RWPE1 (cell line): ENCODE results near the gene ERBIN.
A peak's percentile ranks its signal among the peaks of the same experiment; 100 is the strongest.

Experiments used
- CTCF ChIA-PET: fragments of 350-600 bp; sonication (Branson Sonifier 250); formaldehyde crosslinking; extraction: SDS; loops from one replicate; lab custom pipeline; 2021; lab: Yijun Ruan, JAX
- POLR2A ChIA-PET: fragments of 400-600 bp; formaldehyde crosslinking; extraction: SDS; loops from one replicate; lab custom pipeline; 2020; ENCODE audit warnings: antibody characterized with exemption; ENCODE audit not compliant: low non-redundant PET; lab: Yijun Ruan, JAX
- DNase-seq: peaks from one replicate; pipeline ENCODE4 v3.0.0; 2012; ENCODE audit warnings: low spot score
- H3K27ac ChIP-seq: fragments of 450-650 bp; 2 replicates; pipeline ENCODE4 v1.5.1; 2017
- TF ChIP-seq, protein P1 (sequence below): fragments of 450-650 bp; conservative IDR thresholded peaks from 2 replicates; pipeline ENCODE4 v1.5.1; 2017; ENCODE audit warnings: low read depth, mild to moderate bottlenecking

Gene ERBIN

DNA sequence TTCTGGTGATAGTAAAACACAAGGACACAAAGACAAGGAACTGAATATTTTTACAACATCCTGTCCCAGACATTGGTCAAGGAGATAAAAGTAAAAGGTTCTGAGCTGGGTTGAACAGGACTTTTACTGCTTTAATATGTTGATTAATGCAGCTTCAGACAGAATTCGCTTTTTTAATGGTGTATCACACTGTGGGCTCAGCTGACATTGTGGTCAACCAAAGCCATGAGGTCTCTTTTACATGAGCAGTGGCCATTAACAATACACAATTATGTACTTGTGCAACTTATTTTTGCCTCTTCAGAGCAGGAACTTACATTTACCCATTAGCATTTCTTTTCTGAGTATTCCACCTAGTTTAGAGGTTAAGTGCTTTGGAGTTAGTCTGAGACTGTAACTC, 22.8 kb upstream of the ERBIN start:
- ChIA-PET POLR2A (no interaction called here), CTCF (no interaction called here)
- DNase-seq, result no peak
- no peak overlapping the region for H3K27ac ChIP-seq
- TF ChIP-seq, protein P1, sequence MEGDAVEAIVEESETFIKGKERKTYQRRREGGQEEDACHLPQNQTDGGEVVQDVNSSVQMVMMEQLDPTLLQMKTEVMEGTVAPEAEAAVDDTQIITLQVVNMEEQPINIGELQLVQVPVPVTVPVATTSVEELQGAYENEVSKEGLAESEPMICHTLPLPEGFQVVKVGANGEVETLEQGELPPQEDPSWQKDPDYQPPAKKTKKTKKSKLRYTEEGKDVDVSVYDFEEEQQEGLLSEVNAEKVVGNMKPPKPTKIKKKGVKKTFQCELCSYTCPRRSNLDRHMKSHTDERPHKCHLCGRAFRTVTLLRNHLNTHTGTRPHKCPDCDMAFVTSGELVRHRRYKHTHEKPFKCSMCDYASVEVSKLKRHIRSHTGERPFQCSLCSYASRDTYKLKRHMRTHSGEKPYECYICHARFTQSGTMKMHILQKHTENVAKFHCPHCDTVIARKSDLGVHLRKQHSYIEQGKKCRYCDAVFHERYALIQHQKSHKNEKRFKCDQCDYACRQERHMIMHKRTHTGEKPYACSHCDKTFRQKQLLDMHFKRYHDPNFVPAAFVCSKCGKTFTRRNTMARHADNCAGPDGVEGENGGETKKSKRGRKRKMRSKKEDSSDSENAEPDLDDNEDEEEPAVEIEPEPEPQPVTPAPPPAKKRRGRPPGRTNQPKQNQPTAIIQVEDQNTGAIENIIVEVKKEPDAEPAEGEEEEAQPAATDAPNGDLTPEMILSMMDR, result no peak

DNA sequence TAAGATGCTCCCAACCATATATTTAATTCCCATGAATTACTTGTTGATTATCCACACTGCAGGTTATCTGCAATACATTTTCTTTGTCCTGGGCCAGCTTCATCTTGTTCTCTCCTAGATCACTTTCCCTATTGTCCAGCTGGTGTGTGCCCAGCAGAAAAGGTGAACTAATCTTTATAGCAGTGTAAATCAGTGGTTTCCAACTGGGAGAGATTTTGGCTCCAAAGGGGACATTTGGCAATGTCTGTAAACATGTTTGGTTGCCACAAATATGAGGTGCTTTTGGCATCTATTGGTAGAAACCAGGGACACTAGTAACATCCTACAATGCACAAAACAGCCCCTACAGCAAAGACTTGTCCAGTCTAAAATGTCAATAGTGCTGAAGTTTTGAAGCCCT, 20.1 kb upstream of the ERBIN start:
- ChIA-PET POLR2A (no interaction called here), CTCF (no interaction called here)
- TF ChIP-seq, protein P1, result no peak
- no peak for DNase-seq
- no peak overlapping the region for H3K27ac ChIP-seq

DNA sequence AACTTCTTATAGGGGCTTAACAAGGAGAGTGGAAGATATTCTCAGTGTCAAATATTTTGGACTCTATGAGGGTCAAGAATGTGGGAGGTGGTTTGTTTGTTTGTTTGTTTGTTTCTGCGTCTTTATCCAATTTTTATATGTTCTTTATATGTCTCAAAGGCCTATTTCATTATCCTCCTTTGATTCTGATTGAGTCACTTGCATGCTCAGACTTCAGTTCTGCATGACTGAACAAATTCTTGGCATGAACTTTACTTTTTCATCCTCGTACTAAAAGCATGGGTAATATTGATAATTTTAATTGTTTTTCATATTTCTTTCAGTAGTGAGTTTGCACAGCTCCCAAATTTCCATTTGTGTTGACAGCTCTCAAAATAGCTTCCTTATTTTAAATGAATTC, 19.2 kb upstream of the ERBIN start:
- DNase-seq, result peak; percentile 53
- no peak overlapping the region for H3K27ac ChIP-seq
- ChIA-PET POLR2A (interaction anchor here (0.7 kb wide), 1 partner anchor 86 kb away, joined by 5 read pairs; no protein-coding TSS in a partner anchor), CTCF (no interaction called here)
- TF ChIP-seq, protein P1, result no peak

DNA sequence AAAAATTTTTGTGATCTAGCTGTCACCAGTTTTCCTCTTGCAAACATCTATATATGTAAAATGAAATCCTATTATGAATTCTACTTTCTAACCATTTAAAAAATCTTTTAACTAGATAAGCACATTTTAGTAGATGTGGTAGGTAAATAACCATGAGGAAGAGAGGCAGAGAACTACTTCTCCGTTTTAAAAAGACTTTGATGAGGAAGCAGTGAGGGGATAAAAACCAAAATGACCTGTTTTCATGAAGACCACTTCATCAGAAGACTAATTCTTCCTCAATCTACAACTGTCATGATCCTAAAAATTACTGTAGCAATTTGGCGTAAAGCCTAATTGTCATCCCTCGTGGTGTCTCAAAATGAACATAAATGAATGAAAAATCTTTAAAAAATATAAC, 15.7 kb upstream of the ERBIN start:
- ChIA-PET CTCF (interaction anchor here (0.6 to 0.7 kb wide), 2 partner anchors 21 to 138 kb away, joined by 3 to 4 read pairs; no protein-coding TSS in a partner anchor), POLR2A (no interaction called here)
- no peak overlapping the region for H3K27ac ChIP-seq
- no peak for DNase-seq
- TF ChIP-seq, protein P1, result no peak

DNA sequence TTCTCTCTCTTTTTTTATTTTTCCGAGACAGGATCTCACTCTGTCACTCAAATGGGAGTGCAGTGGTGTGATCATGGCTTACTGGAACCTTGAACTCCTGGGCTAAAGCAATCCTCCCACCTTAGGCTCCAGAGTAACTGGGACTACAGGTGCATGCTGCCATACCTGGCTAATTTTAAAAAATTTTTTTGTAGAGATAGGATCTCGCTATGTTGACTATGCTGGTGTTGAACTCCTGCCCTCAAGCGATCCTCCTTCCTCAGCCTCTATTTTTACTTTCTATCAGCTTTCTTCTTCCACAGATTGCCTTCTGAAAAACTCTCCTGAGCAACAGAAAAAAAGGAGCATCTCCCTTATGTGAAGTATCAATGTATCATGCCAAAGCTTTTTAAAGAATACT, 14.1 kb upstream of the ERBIN start:
- POLR2A ChIA-PET, result no interaction called here
- DNase-seq, result no peak
- TF ChIP-seq, protein P1, result no peak

DNA sequence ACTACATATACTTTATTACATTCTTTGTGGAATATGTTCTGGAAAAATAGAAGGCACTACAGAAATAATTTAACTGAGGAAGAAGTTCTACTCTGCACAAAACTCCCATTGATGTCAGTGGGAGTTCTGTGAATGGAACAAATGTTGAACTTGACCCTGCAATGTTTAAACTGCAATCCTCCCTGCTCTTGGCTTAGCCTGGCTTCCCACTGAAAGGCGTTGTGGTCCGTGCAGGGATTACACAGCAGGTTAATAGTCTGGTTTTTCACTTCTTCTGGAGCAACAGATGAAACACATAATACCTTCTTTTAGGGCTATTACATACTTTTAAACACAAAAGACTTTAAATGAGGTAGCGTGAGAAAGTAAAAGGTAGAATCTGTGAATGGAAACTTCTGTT, 12.9 kb upstream of the ERBIN start:
- no peak overlapping the region for H3K27ac ChIP-seq
- CTCF ChIA-PET, result interaction anchor here (0.6 kb wide), 1 partner anchor 955 kb away, joined by 4 read pairs; no protein-coding TSS in a partner anchor
- no peak for DNase-seq
- POLR2A ChIA-PET, result no interaction called here
- TF ChIP-seq, protein P1, result no peak

More for the DNA sequence above, 14.1 kb upstream of the ERBIN start:
- no peak overlapping the region for H3K27ac ChIP-seq
- CTCF ChIA-PET, result interaction anchor here (0.6 to 0.7 kb wide), 3 partner anchors 32 to 89 kb away, joined by 3 read pairs; no protein-coding TSS in a partner anchor
